SHP77 treated with DMSO at 0.1 percent for 48 hours (cell line): Measurements from ENCODE around the gene GPR156.
"Not testable (repeated sequence)": the region's sequence is repeated elsewhere in the genome, so short reads cannot be mapped to it uniquely, and the experiment has no call there.

ENCODE experiments used
- DNase-seq: peaks from one replicate; lab custom pipeline; 2025; lab: John Stamatoyannopoulos, UW

GPR156 gene

GRCh38 chr3:120274739-120275167 is 10.3 kb downstream of the GPR156 start:
- peak; percentile 85 for DNase-seq

- no peak for DNase-seq
These were observed 12.7 kb downstream of the GPR156 start for GRCh38 chr3:120272286-120272685.

- no peak for DNase-seq
These were observed 19.0 kb downstream of the GPR156 start for GRCh38 chr3:120265989-120266388.

- DNase-seq = no peak
These were observed 20.1 kb downstream of the GPR156 start for GRCh38 chr3:120264963-120265362.

- DNase-seq = no peak
These were observed 21.2 kb downstream of the GPR156 start for GRCh38 chr3:120263792-120264191.

- no peak for DNase-seq
These were observed 27.0 kb downstream of the GPR156 start for GRCh38 chr3:120258009-120258408.

GRCh38 chr3:120245386-120245785 is 39.6 kb downstream of the GPR156 start:
- DNase-seq = no peak

GRCh38 chr3:120244834-120245225 is 40.2 kb downstream of the GPR156 start:
- peak; percentile 16 for DNase-seq

- DNase-seq = no peak
These were observed 45.4 kb downstream of the GPR156 start for GRCh38 chr3:120239644-120240043.

- DNase-seq = no peak
These were observed 57.2 kb downstream of the GPR156 start for GRCh38 chr3:120227710-120228347.

- DNase-seq = no peak
These were observed 60.8 kb downstream of the GPR156 start for GRCh38 chr3:120224237-120224636.

- DNase-seq = no peak
These were observed 66.0 kb downstream of the GPR156 start for GRCh38 chr3:120218981-120219380.

GRCh38 chr3:120216633-120217032 is 68.4 kb downstream of the GPR156 start:
- DNase-seq = not testable (repeated sequence)

GRCh38 chr3:120214176-120214575 is 70.8 kb downstream of the GPR156 start:
- DNase-seq = no peak

- DNase-seq = no peak
These were observed 72.5 kb downstream of the GPR156 start for GRCh38 chr3:120212505-120212904.

GRCh38 chr3:120209425-120209824 is 75.6 kb downstream of the GPR156 start:
- DNase-seq = no peak

- DNase-seq = no peak
These were observed 80.7 kb downstream of the GPR156 start for GRCh38 chr3:120204338-120204737.

GRCh38 chr3:120203621-120204020 is 81.4 kb downstream of the GPR156 start:
- DNase-seq = no peak

GRCh38 chr3:120203016-120203415 is 82.0 kb downstream of the GPR156 start:
- no peak for DNase-seq

- DNase-seq = no peak
These were observed 82.7 kb downstream of the GPR156 start for GRCh38 chr3:120202363-120202762.

- DNase-seq = no peak
These were observed 84.4 kb downstream of the GPR156 start for GRCh38 chr3:120200493-120201235.

- no peak for DNase-seq
These were observed 86.6 kb downstream of the GPR156 start for GRCh38 chr3:120198305-120198878.

GRCh38 chr3:120196812-120197211 is 88.2 kb downstream of the GPR156 start:
- DNase-seq = no peak
